ENCODE measurements around the gene FAM180B.
"Not testable (repeated sequence)": the region's sequence is repeated elsewhere in the genome, so short reads cannot be mapped to it uniquely, and the experiment has no call there.

Gene FAM180B

GRCh38 chr11:47557004-47557403, 29.5 kb upstream of the FAM180B start:
- not testable (repeated sequence) for H3K23ac ChIP-seq (ENCODE audit: low read length); H2BK120ac ChIP-seq (ENCODE audit: insufficient read depth, low read length, poor library complexity); H3K27ac ChIP-seq (ENCODE audit: low read depth, low read length); H3K27me3 ChIP-seq (ENCODE audit: insufficient read depth, low read length); H3K4me1 ChIP-seq (ENCODE audit: control insufficient read depth in 1 of 2, insufficient read depth in 2 of 2, low read length in 2 of 2); H4K12ac ChIP-seq (ENCODE audit: low read depth, low read length); H3K9me3 ChIP-seq (ENCODE audit: insufficient read depth, low read depth, low read length); H2AK5ac ChIP-seq (ENCODE audit: low read length); H3K4me2 ChIP-seq (ENCODE audit: low read length); H3K36me3 ChIP-seq (ENCODE audit: control insufficient read depth in 1 of 2, insufficient read depth in 2 of 2, low read length in 2 of 2); H2BK5ac ChIP-seq (ENCODE audit: low read depth, low read length, poor library complexity); H3K4me3 ChIP-seq (ENCODE audit: low read depth, low read length); H3K4ac ChIP-seq (ENCODE audit: low read depth, low read length); H3K18ac ChIP-seq (ENCODE audit: low read length); H3K14ac ChIP-seq (ENCODE audit: low read length); H4K8ac ChIP-seq (ENCODE audit: low read depth, low read length); H4K91ac ChIP-seq (ENCODE audit: low read depth, low read length); H2AFZ ChIP-seq (ENCODE audit: insufficient read depth, low read length, poor library complexity); H3K9ac ChIP-seq (ENCODE audit: low read length); DNase-seq; H2BK12ac ChIP-seq (ENCODE audit: low read length)
- peaks cover 12% of the 10 kb centered on the region for H3K79me2 ChIP-seq (ENCODE audit: control insufficient read depth, insufficient read depth, low read length, poor library complexity)
- WGBS (ENCODE audit: extremely low coverage, insufficient coverage, insufficient read length), result no CpG with 5 or more reads among the region's 12 CpGs
- peaks cover 11% of the 10 kb centered on the region for H3K79me1 ChIP-seq (ENCODE audit: low read length)

- H3K9ac ChIP-seq (ENCODE audit: low read length), result no peak overlapping the region
- H2AFZ ChIP-seq (ENCODE audit: insufficient read depth, low read length, poor library complexity), result no peak overlapping the region
- H3K4me2 ChIP-seq (ENCODE audit: low read length), result no peak overlapping the region
- no peak overlapping the region for H2BK12ac ChIP-seq (ENCODE audit: low read length)
- no CpG with 5 or more reads among the region's 1 CpG for WGBS (ENCODE audit: extremely low coverage, insufficient coverage, insufficient read length)
- H2BK120ac ChIP-seq (ENCODE audit: insufficient read depth, low read length, poor library complexity), result no peak overlapping the region
- H4K8ac ChIP-seq (ENCODE audit: low read depth, low read length), result no peak overlapping the region
- no peak overlapping the region for H4K91ac ChIP-seq (ENCODE audit: low read depth, low read length)
- H3K18ac ChIP-seq (ENCODE audit: low read length), result no peak overlapping the region
- H3K79me1 ChIP-seq (ENCODE audit: low read length), result no peaks in the 10 kb centered on the region
- no peak overlapping the region for H3K23ac ChIP-seq (ENCODE audit: low read length)
- no peak overlapping the region for H3K27ac ChIP-seq (ENCODE audit: low read depth, low read length)
- no peak overlapping the region for H3K4me3 ChIP-seq (ENCODE audit: low read depth, low read length)
- H4K12ac ChIP-seq (ENCODE audit: low read depth, low read length), result no peak overlapping the region
- H3K36me3 ChIP-seq (ENCODE audit: control insufficient read depth in 1 of 2, insufficient read depth in 2 of 2, low read length in 2 of 2), result no peaks in the 10 kb centered on the region
- no peak overlapping the region for H2BK5ac ChIP-seq (ENCODE audit: low read depth, low read length, poor library complexity)
- DNase-seq, result no peak
- no peaks in the 10 kb centered on the region for H3K79me2 ChIP-seq (ENCODE audit: control insufficient read depth, insufficient read depth, low read length, poor library complexity)
- no peak overlapping the region for H3K4ac ChIP-seq (ENCODE audit: low read depth, low read length)
- no peaks in the 10 kb centered on the region for H3K4me1 ChIP-seq (ENCODE audit: control insufficient read depth in 1 of 2, insufficient read depth in 2 of 2, low read length in 2 of 2)
- H2AK5ac ChIP-seq (ENCODE audit: low read length), result no peak overlapping the region
- no peaks in the 10 kb centered on the region for H3K27me3 ChIP-seq (ENCODE audit: insufficient read depth, low read length)
- H3K9me3 ChIP-seq (ENCODE audit: insufficient read depth, low read depth, low read length), result no peaks in the 10 kb centered on the region
- no peak overlapping the region for H3K14ac ChIP-seq (ENCODE audit: low read length)
Observed at GRCh38 chr11:47558695-47559094, 27.8 kb upstream of the FAM180B start.

GRCh38 chr11:47560426-47560825, 26.1 kb upstream of the FAM180B start:
- no CpG with 5 or more reads among the region's 2 CpGs for WGBS (ENCODE audit: extremely low coverage, insufficient coverage, insufficient read length)
- Histone ChIP-seq H4K8ac (ENCODE audit: low read depth, low read length) (no peak overlapping the region), H3K9me3 (ENCODE audit: insufficient read depth, low read depth, low read length) (no peaks in the 10 kb centered on the region), H3K14ac (ENCODE audit: low read length) (no peak overlapping the region), H3K27ac (ENCODE audit: low read depth, low read length) (no peak overlapping the region), H2BK12ac (ENCODE audit: low read length) (no peak overlapping the region), H3K36me3 (ENCODE audit: control insufficient read depth in 1 of 2, insufficient read depth in 2 of 2, low read length in 2 of 2) (no peaks in the 10 kb centered on the region), H3K4me3 (ENCODE audit: low read depth, low read length) (no peak overlapping the region), H3K9ac (ENCODE audit: low read length) (no peak overlapping the region), H2BK120ac (ENCODE audit: insufficient read depth, low read length, poor library complexity) (no peak overlapping the region), H4K91ac (ENCODE audit: low read depth, low read length) (no peak overlapping the region), H4K12ac (ENCODE audit: low read depth, low read length) (no peak overlapping the region), H3K4me1 (ENCODE audit: control insufficient read depth in 1 of 2, insufficient read depth in 2 of 2, low read length in 2 of 2) (peaks cover 0 to 4% of the 10 kb centered on the region in 2 experiments), H2AK5ac (ENCODE audit: low read length) (no peak overlapping the region), H3K4me2 (ENCODE audit: low read length) (no peak overlapping the region), H3K27me3 (ENCODE audit: insufficient read depth, low read length) (no peaks in the 10 kb centered on the region), H3K18ac (ENCODE audit: low read length) (no peak overlapping the region), H3K79me2 (ENCODE audit: control insufficient read depth, insufficient read depth, low read length, poor library complexity) (peaks cover 5% of the 10 kb centered on the region), H3K23ac (ENCODE audit: low read length) (no peak overlapping the region), H3K79me1 (ENCODE audit: low read length) (peaks cover 5% of the 10 kb centered on the region), H2AFZ (ENCODE audit: insufficient read depth, low read length, poor library complexity) (no peak overlapping the region), H2BK5ac (ENCODE audit: low read depth, low read length, poor library complexity) (no peak overlapping the region), H3K4ac (ENCODE audit: low read depth, low read length) (no peak overlapping the region)
- DNase-seq, result no peak

GRCh38 chr11:47562393-47562792, 24.1 kb upstream of the FAM180B start:
- H3K36me3 ChIP-seq (ENCODE audit: control insufficient read depth in 1 of 2, insufficient read depth in 2 of 2, low read length in 2 of 2); H2BK12ac ChIP-seq (ENCODE audit: low read length); H2AK5ac ChIP-seq (ENCODE audit: low read length); H4K91ac ChIP-seq (ENCODE audit: low read depth, low read length); H3K9ac ChIP-seq (ENCODE audit: low read length); H3K4ac ChIP-seq (ENCODE audit: low read depth, low read length); H4K8ac ChIP-seq (ENCODE audit: low read depth, low read length); H3K4me2 ChIP-seq (ENCODE audit: low read length); H2BK5ac ChIP-seq (ENCODE audit: low read depth, low read length, poor library complexity); H4K12ac ChIP-seq (ENCODE audit: low read depth, low read length); H2BK120ac ChIP-seq (ENCODE audit: insufficient read depth, low read length, poor library complexity); H3K4me3 ChIP-seq (ENCODE audit: low read depth, low read length); H3K27me3 ChIP-seq (ENCODE audit: insufficient read depth, low read length); H3K4me1 ChIP-seq (ENCODE audit: control insufficient read depth in 1 of 2, insufficient read depth in 2 of 2, low read length in 2 of 2); H3K9me3 ChIP-seq (ENCODE audit: insufficient read depth, low read depth, low read length); H3K23ac ChIP-seq (ENCODE audit: low read length); H3K27ac ChIP-seq (ENCODE audit: low read depth, low read length); H3K18ac ChIP-seq (ENCODE audit: low read length); H2AFZ ChIP-seq (ENCODE audit: insufficient read depth, low read length, poor library complexity); DNase-seq; H3K14ac ChIP-seq (ENCODE audit: low read length): not testable (repeated sequence)
- Histone ChIP-seq H3K79me2 (ENCODE audit: control insufficient read depth, insufficient read depth, low read length, poor library complexity) (peaks cover 12% of the 10 kb centered on the region), H3K79me1 (ENCODE audit: low read length) (peaks cover 11% of the 10 kb centered on the region)
- WGBS (ENCODE audit: extremely low coverage, insufficient coverage, insufficient read length), result no CpG with 5 or more reads among the region's 4 CpGs
